Measurements from ENCODE around the gene PDE4C. TPM values are rescaled to one million over a fixed set of nuclear protein-coding genes. Genes with fewer than 3 reads are reported as not detected.
A peak's percentile ranks its signal among the peaks of the same experiment; 100 is the strongest.
"Not testable (repeated sequence)": the region's sequence is repeated elsewhere in the genome, so short reads cannot be mapped to it uniquely, and the experiment has no call there.

The PDE4C gene
- polyA plus RNA-seq, 10 donors: 0.99 to 5.0 (median 2.7) TPM

DNA sequence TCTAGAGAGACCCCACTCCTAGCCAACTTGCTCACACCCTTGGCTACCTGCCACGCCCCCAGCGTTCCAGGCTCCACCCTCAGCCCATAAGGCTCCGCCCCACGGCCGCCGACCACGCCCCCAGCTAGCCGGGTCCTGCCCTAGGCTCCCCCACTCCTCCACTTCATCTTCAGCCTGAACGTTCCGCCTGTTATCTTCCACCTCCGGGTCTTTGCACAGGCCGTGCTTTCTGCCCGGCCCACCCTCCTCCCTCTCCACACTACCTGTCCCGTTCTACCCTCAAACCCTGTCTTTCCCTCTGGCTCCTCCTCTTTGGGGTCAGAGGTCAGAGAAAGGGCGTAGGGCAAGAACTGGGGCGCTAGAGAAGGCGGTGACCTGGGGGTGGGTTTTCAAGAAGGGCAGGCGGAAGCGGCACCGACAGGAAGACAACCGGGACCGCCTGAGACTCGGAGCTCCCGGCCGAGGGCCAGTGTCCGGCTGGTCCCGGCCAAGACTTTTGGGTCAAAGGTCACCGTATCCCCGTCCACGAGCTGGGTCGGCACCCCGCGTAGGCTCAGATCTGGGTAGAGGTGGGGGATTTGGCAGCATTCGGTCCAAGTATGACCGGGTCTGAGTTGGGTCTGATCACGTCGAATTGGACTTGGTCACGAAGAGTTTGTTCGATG lies 2.2 kb downstream of the PDE4C start:
- no peak for DNase-seq

- no peak for DNase-seq
Measured at GRCh38 chr19:18221815-18222725, 4.2 kb downstream of the PDE4C start.

- no peak for DNase-seq
Measured at GRCh38 chr19:18220632-18221275, 5.5 kb downstream of the PDE4C start.

- DNase-seq: no peak
Measured at GRCh38 chr19:18219911-18220631, 6.2 kb downstream of the PDE4C start.

DNA sequence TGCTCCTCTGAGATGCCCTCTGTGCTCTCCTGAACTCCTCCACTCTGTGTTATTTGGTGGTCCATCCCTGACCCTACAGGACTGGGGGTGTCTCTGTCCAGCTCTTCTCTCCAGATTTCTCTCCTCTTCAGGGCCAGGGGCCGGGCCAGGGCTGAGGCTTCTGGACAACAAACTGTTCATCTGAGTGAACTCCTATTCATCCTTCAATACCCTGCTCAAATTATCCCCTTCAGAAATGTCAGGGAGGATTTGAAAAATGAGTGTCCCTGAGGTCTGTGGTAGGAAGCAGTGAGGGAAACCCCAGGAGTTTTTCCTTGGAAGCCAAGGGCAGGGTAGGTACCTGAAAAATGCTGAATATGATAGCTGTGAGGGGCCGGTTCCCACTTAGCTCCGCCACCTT lies 7.6 kb downstream of the PDE4C start:
- no peak for DNase-seq

DNA sequence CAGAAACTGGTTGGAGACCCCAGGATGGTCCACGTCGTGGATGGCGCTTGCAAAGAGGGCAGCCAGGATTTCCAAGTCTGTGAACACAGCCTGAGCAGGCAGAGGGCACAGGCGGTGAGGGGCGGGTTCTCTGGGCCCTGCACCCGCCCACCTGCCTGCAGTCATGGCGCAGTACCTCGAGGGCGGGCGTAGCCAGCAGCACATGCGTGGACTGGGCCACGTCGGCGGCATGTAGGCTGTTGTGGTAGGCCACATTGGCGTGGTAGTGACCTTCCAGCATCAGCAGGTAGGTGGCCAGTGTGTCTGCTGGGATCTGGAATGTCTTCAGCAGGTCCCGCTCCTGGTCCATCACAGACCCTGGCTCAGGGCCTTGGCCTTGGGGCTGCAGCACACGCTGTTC lies 8.1 kb downstream of the PDE4C start:
- no peak for DNase-seq

DNA sequence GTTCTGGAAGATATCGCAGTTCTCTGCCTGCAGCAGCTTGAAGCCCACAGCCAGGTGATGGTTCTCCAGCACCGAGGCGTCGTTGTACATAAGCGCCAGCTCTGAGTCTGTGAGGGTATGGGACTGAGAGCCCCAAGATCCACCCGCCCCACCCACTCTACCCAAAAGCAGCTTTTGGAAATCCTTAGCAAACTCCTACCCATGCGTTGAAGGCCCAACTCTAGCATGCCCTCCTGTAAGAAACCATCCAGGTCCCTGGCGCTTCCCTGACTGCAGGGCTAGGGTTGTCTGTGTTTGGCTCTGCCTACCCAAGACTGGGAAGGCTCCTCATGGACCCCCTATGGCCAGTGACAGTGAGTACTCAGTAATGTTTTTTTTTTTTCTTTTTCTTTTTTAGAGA lies 9.4 kb downstream of the PDE4C start:
- DNase-seq: no peak

- no peak for DNase-seq
Measured at GRCh38 chr19:18214779-18215433, 11.3 kb downstream of the PDE4C start.

- DNase-seq: no peak
Measured at GRCh38 chr19:18211683-18212082, 14.6 kb downstream of the PDE4C start.

- DNase-seq: not testable (repeated sequence)
Measured at GRCh38 chr19:18209912-18210311, 16.3 kb downstream of the PDE4C start.

DNA sequence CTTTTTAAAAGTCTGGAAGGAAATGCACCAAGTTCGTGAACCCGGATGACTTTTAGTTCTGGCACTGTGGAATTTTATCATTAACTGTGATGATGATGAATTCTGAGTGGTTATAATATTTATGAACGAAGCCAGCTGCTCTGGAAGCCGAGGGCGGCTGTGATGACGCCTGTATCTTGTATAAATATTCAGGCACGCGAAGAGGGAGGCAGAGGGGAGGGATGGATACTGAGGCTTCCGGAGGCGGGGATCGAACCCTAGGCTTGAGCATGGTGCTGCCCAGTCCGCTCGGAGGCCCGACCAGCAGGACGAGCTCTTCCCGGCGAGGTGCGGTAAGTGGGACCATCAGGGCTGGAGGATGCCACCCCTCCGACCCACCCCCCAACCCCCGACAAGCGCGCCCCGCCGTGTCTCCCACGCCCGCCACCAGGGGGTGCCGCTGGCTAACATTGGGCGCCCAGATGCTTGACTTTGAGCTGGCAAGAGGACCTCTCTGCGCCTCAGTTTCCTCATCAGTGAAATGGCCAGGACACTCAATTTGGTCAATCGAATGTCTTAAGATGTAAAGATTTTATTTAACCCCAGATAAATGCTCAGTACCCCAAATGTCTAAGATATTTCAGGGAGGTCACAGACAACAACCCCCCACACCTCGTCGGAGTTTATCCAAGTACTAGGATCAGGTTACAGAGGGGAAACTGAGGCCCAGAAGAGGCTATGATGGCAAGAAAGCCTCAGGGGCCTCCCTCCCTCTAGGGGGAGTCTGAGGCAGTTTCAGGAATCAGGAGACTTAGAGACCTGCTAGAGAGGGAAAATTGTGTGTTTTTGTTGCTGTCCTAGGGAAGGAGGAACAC lies 17.9 kb downstream of the PDE4C start:
- peak in 2 of 3 donors; percentile 41 to 54 for DNase-seq

DNA sequence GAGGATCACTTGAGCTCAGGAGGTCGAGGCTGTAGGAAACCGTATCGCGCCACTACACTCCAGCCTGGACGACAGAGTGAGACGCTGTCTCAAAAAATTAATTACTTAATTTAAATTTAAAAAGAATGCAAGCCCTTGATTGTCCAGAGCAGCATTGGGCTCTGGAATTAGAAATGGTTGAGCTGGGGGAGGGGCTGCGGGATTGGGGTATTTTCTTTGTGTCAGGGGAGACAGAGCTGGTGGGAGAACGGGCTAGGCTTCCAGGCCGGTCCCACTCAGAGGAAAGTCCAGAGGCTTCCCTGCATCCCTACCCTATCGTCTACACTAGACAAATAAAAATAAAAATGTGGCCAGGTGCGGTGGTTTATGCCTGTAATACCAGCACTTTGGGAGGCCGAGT lies 20.2 kb downstream of the PDE4C start:
- peak in 1 of 3 donors; percentile 2 for DNase-seq

- DNase-seq: peak; percentile 79 to 91 (median 86)
Measured at GRCh38 chr19:18205200-18205892, 20.9 kb downstream of the PDE4C start.

GRCh38 chr19:18204394-18205199 lies 21.6 kb downstream of the PDE4C start:
- no peak for DNase-seq

GRCh38 chr19:18203863-18204393 lies 22.3 kb downstream of the PDE4C start, which contains the start of gene RAB3A:
Gene RAB3A (minus strand): TSS chr19:18204042. CDS start chr19:18202740, 1,302 bp downstream.
- peak; percentile 100 for DNase-seq

DNA sequence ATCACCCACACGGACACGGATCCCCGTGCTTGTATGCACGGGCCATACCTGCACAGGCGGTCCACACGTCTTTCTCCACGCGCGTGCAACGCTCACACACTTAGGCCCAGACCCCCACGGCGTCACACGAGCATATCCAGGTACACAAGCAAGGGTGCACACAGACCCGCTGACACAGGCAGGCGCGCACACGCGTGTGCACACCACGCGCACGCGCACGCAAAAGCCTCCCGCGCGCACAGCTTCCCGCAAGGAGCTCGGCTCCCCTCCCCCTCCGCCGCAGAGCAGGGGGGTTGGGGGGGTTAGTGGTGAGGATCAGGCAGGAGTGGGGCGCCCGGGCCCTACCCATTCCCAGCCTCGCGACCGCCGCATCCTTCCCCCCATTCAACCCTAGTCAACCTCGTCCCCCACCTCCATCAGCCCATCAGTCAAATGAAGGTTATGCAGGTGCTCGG lies 22.8 kb downstream of the PDE4C start:
- no peak for DNase-seq

GRCh38 chr19:18202778-18203407 lies 23.3 kb downstream of the PDE4C start:
- peak in 1 of 3 donors; percentile 70 for DNase-seq

GRCh38 chr19:18202397-18202777 lies 23.9 kb downstream of the PDE4C start:
- DNase-seq: no peak

All from muscle of back (tissue), 11 donors.